ENCODE measurements around the gene AQP12B.

AQP12B gene

GRCh38 chr2:240722376-240722775 lies 39.7 kb upstream of the AQP12B start:
- no peak for TF ChIP-seq CTCF (IDR thresholded peaks at IDR 0.05)

DNA sequence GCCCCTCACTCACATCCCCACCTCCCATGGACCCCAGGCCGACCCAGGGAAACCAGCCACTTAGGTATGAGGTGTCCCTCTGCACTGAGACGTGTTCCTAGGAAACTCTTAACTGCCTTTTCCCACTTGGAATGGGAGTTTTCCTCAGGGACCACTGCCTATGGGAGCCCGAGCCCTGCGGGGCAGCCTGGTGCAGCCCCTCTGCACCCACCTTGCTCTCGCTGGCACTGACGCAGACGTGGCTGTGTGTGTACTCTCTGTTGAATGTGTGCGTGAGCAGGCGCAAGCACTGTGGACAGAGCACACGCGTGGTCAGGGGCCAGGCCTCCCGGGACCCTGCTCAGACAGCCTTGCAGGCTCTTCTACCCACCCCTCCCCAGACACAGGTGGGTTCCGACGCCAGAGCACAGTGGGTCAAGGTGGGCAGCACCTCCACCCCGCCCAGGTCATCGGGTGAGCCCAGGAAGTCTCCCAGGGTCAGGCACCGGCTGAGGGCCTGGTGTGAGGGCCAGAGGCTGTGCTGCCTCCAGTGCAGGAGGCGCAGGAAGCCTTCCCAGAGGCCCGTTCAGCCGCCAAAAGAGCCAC lies 39.0 kb upstream of the AQP12B start:
- TF ChIP-seq CTCF (IDR thresholded peaks at IDR 0.05), result no peak

- TF ChIP-seq CTCF (IDR thresholded peaks at IDR 0.05), result no peak
Observed at GRCh38 chr2:240720686-240721595, 38.3 kb upstream of the AQP12B start.

DNA sequence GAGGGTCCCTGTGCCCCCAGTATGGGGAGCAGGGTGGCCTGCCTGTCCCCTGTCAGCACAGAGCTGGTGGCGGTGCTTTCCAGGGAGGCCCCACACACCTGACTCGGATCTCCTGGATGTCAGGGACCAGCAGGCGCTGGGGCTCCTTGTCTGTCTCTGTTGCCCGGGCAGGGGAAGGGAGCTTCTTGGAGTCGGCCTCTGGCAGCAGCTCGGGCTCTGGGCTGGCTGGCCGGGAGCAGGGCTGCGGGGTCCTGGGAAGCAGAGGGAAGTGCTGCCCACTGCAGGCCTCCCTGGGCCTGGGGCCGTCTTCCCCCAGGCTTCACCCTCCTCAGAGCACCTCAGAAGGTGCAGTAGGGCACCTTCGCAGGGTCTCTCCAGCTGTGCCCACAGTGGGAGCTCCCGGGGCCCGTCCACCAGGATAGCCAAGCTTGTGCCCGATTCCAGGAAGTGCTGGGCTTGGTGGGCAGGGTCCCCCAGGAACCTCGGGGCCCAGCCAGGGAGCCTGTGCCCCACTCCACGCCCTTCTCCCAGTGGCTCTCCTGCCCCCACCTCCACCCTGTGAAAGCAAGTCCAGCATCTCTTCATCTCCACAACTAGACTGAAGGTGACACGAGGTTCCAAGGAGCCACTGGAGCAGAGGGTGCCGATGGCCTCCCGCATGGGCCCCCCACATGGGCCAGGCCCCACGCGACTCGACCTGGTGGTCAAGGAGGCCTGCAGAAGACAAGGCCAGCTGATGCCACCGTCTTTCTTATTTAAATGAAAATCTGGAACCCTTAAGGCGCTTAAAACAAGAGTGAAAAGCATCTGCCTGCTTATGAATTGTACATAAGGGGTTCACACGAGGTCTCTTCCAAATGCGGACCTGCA lies 37.2 kb upstream of the AQP12B start:
- TF ChIP-seq CTCF (IDR thresholded peaks at IDR 0.05), result no peak

DNA sequence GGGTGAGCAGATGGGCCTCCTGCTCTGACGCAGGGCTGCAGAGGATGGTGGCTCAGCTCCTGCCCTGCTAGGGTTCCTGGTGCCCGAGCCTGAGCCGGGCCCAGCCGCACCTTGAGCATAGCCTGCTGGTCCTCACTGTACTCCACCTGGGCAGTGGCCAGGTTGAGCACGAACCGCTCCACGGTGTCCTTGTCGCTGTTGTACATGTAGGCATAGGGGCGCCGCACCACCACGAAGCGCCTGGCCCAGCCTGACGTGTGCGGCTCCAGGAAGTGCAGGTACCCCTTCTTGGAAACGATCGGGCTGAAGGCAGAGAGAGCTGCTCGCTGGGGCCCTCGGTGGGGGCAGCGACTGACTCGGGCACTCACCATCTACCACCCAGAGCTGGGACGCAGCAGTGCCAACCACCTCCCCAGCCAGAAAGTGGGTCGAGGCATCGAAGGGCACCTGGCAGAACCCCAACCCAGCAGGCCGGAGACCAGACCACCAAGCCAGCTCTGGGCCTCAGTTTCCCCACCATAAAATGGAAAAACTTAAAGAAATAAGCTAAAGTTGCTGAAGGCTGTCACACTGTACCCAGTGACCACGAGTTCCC lies 36.3 kb upstream of the AQP12B start:
- TF ChIP-seq CTCF (IDR thresholded peaks at IDR 0.05), result no peak

DNA sequence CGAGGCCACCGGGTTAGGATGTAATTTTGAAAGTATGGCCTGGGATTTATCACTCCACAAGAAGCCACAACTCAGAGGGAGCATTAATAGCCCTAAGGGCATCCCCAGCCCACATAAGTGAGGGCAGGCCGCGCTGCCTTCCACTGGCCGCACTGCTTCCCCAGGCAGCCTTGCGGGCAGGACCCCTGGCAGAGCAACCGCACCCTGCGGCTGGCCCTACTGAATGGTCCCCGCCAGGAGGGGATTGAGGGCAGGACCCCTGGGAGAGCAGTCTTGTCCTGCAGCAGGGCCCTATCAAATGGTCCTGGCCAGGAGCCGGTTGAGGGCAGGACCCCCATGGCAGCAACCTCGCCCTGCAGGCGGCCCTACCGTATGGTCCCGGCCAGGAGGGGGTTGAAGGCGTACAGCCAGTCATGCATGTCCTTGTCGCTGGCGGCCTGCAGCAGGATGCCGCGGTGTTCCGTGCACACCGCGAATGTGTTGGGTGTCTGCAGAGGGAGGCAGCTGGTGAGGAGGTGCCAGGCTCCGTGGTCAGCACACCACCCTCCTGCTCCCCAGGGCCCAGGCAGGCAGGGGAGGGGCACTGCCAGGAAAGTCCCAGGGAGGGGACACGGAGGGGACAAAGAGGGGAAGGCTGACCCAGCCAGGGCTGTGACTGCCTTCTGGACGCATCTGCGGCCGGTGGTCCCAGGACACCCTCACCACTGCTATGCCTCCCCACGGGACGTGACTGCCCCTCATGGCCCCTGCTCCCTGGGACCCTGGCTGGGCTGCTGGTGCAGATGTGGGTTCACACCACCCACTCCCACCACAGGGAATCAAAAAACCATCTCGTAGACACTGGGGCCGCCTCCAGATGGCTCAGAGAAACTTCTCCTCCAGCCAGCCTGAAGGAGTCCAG lies 35.2 kb upstream of the AQP12B start:
- no peak for TF ChIP-seq CTCF (IDR thresholded peaks at IDR 0.05)

Data from LNCAP (cell line).